Omental fat pad (tissue), 4 donors: Measurements from ENCODE around the gene LRRC14B. TPM values are rescaled to one million over a fixed set of nuclear protein-coding genes. Genes with fewer than 3 reads are reported as not detected.
"Not testable (repeated sequence)": the region's sequence is repeated elsewhere in the genome, so short reads cannot be mapped to it uniquely, and the experiment has no call there.

Source experiments
- ATAC-seq: fragments of 150-250 bp; one replicate; pipeline ENCODE4 v1.9.1; 2016; ENCODE audit warnings: mild to moderate bottlenecking, moderate library complexity; ENCODE audit not compliant: low FRiP score
- DNase-seq: peaks from one replicate; pipeline ENCODE4 v3.0.0-alpha.2; 2019; ENCODE audit warnings: low spot score
- total RNA-seq, 4 donors: library from RNA; depleted of rRNA; stranded (reverse); fragments of >200 nt; gene quantifications; one replicate each; pipeline ENCODE4 v1.1.0, GENCODE V29; 2016
- TF ChIP-seq, protein P1 (sequence below), 3 donors: fragments of 450-650 bp; IDR thresholded peaks; one replicate each; pipeline ENCODE4 v1.5.1; 2016 to 2017; ENCODE audit warnings: antibody characterized with exemption in 3 of 3, mild to moderate bottlenecking in 3 of 3, moderate library complexity in 2 of 3

The LRRC14B gene
- total RNA-seq, 4 donors from 2014 or later, result not detected

DNA sequence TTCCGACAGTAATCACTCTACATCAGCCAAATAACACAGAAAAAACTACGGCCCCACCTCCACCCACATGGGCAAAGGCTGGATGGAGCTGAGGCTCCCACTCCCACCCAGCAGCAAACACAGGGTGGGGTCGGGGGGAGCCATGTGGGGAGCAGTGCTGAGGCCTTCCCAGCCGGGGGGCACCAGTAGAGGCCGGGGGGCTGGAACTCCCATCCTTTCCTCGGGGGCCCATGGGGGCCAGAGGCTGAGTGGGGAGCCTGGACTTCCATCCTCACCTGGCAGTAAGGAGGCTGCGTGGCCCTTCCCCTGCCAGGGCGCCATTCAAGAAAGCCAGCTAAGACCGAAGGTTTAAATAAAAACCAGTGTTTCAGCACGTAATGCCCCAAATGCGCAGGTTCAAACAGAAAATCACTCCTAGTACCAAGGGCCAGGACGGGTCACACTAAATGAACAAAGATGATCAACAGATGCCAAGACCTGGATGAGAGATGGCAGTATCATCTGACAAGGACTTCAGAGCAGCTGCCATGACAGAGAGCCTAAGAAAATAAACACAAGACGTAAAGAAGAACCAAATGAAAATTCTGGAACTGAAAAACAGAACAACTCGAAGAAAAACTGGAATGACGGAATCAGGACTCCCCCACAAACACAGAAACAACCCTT, 17.3 kb downstream of the LRRC14B start:
- DNase-seq (no peak), ATAC-seq (no peak)
- TF ChIP-seq, protein P1, sequence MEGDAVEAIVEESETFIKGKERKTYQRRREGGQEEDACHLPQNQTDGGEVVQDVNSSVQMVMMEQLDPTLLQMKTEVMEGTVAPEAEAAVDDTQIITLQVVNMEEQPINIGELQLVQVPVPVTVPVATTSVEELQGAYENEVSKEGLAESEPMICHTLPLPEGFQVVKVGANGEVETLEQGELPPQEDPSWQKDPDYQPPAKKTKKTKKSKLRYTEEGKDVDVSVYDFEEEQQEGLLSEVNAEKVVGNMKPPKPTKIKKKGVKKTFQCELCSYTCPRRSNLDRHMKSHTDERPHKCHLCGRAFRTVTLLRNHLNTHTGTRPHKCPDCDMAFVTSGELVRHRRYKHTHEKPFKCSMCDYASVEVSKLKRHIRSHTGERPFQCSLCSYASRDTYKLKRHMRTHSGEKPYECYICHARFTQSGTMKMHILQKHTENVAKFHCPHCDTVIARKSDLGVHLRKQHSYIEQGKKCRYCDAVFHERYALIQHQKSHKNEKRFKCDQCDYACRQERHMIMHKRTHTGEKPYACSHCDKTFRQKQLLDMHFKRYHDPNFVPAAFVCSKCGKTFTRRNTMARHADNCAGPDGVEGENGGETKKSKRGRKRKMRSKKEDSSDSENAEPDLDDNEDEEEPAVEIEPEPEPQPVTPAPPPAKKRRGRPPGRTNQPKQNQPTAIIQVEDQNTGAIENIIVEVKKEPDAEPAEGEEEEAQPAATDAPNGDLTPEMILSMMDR (IDR thresholded peaks at IDR 0.05), result no peak

DNA sequence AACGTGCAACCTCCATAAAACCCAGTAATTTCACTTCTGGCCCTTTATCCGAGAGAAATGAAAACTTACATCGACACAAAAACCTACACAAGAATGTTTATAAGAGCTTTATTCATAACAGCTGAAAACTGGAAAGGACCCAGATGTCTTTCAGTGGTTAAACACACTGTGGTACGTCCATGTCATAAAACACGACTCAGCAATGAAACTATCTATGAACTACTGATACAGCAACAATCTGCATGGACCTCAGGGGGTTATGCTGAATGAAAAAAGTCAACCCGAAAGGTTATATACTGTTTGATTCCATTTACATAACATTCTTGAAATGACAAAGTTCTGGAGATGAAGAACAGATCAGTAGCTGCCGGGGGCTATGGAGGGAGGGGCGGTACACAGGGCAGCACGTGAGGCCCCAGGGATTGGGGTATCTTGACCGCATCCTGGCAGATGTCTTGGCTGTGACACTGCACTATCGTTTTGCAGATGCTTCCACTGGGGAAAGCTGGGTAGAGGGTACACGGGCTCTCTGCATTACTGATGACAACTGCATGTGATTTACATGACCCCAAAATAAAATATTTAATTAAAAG, 22.6 kb downstream of the LRRC14B start:
- TF ChIP-seq, protein P1 (IDR thresholded peaks at IDR 0.05), result no peak
- ATAC-seq (no peak), DNase-seq (no peak)

DNA sequence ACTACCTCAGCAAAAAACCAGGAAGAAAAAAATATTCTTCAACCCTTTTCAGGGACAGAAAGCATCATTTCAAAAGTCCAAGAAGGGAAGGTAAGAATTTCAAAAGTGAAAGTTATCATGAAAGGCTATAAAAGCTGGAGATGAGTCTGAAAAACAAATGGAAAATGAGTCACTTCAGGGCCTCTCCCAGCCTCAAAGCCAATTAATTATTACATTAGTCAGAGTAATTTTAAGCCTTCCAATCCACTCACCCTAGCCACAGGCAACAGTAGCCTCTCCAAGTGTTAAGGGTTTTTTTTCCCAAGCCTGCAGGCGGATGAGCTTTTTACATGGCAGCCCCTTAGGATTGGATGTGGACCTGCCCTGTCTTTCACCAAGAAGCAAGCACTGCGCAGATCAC, 24.0 kb downstream of the LRRC14B start:
- ATAC-seq, result peak; percentile 42
- DNase-seq, result not testable (repeated sequence)

DNA sequence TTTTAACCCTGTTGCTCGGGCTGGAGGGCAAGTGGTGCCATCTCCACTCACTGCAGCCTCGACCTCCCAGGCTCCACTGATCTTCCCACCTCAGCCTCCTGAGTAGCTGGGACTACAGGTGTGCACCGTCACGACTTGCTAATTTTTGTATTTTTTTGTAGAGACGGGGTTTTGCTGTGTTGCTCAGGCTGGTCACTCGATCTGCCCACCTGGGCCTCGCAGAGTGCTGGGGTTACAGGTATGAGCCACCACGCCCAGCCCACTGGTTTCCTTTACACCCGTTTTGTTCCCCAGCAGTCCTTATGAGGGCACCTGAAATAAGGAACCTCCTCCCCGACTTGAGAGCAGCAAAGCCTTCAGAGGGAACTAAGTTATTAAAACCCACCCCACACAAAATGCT, 24.8 kb downstream of the LRRC14B start:
- not testable (repeated sequence) for ATAC-seq, DNase-seq

DNA sequence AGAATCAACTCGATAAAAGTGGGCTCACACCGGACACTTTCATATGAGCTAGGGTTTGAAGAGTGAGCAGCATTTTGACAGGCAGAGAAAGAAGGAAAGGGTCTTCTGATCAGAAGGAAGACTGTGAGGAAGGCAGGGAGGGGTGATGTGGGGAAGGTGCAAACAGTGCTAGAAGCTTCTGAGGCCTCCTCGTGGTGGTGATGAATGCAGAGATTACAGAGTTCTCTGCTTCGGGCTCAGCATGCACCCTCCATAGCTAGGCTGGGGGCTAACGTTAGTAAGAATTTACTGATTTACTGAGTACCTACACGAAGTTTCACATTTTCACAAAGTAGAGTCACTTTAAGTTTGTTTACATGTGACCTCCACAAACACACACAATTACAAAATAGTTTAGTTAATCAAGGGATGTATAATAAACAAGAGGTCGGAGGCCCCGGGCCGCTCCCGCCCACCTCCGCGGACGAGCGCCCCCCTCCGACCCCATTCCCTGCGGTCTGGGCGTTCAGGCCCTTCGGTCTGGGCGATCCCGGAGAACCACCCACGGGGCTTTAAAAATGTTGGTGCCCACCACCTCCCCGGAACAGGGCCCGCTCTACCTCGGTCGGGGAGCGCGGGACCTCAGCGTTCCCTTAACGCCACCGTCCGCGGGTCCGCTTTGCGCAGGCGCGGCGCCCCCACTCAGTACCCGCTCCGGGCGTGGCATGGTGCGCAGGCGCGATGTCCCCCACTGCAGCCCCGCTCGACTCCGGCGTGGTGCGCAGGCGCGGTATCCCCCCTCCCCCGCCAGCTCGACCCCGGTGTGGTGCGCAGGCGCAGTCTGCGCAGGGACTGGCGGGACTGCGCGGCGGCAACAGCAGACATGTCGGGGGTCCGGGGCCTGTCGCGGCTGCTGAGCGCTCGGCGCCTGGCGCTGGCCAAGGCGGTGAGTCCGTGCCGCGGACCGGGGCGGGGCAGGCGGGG, 26.5 kb downstream of the LRRC14B start, which contains the start of the genes CCDC127 and SDHA:
CCDC127 (minus strand) TSS at position 660 of the 963 bp plus-strand sequence. CDS start 1,304 bp downstream, outside the sequence.
SDHA (plus strand) TSS at position 827 of the 963 bp plus-strand sequence; CDS start at position 863, 36 bp downstream.
- DNase-seq, result peak; percentile 95

DNA sequence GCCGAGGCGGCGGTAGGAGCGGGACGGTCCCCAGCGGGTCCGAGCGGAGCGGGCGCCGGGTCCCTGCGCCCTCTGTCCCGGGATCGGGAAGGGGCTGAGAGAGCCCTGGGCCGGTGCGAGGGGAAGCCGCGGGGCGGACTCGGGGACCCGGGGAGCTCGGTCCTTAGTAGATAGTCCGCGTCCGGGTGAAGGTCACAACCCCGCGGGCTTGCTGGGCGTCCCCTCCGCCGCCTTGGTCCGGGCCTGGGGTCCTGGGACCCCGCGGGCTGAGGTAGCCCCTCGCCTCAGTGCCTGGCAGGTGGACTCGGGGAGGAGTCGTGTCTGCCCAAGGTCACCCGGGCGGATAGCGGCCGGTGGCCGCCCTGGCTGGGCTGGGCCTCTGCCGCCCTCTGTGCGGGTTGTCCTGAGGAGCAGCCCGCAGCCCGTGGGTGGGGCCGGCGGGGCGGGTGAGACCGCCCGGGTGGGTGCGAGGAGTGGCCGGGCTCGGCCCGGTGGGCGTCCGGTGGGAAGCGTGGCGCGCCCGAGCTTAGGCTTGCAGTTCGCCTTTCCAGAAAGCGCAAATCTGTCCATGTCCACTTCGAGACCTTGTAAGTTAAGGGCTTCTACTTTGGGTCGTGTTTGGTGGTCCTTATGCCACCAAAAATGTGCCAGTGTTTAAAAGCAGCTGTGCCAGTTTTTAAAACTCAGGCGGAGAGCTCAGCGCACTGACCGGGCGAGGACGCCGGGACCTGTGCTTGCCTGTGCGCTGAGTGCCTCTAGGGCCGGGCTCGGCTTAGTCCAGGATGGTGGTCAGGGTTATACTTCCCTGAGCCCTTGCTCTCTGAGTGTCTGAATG, 27.4 kb downstream of the LRRC14B start:
- TF ChIP-seq, protein P1 (IDR thresholded peaks at IDR 0.05), result no peak
- DNase-seq (no peak), ATAC-seq (peak; percentile 54)

More for the DNA sequence above, 26.5 kb downstream of the LRRC14B start, which contains the start of the genes CCDC127 and SDHA:
- peak; percentile 98 for ATAC-seq

DNA sequence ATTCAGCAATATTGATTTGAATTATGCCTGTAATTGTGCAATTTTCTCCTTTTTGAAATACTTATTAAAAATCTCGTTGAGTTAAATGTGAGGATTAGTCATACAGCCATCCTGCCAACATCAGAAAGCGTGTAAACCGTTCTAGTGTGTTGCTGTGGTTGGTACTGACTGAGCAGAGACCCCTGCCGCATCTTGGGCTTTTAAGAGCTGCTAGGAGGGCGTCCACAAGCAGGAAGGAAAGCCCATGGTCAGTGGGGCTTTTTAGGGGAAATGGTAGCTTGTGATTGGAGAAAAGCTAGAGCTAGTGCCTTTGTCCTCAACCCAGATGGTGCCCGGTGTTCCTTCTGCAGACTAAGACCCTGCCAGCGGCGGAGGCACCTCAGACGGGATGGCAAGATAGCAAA, 28.2 kb downstream of the LRRC14B start:
- no peak for ATAC-seq
- DNase-seq, result no peak

More for the DNA sequence above, 28.2 kb downstream of the LRRC14B start:
- TF ChIP-seq, protein P1 (IDR thresholded peaks at IDR 0.05), result no peak
